K562 (cell line): ENCODE measurements around the gene NPDC1.

Experiments
- EP300 ChIP-seq: IDR thresholded peaks from 2 replicates; pipeline ENCODE4 v1.6.1; 2012; ENCODE audit warnings: low read length, improper control_type of control experiment
- TFAM ChIP-seq: fragments of 250-450 bp; sonication (Bioruptor Pico); conservative IDR thresholded peaks from 2 replicates; pipeline ENCODE4 v1.5.0; 2021; ENCODE audit warnings: mild to moderate bottlenecking, moderate library complexity

DNA sequence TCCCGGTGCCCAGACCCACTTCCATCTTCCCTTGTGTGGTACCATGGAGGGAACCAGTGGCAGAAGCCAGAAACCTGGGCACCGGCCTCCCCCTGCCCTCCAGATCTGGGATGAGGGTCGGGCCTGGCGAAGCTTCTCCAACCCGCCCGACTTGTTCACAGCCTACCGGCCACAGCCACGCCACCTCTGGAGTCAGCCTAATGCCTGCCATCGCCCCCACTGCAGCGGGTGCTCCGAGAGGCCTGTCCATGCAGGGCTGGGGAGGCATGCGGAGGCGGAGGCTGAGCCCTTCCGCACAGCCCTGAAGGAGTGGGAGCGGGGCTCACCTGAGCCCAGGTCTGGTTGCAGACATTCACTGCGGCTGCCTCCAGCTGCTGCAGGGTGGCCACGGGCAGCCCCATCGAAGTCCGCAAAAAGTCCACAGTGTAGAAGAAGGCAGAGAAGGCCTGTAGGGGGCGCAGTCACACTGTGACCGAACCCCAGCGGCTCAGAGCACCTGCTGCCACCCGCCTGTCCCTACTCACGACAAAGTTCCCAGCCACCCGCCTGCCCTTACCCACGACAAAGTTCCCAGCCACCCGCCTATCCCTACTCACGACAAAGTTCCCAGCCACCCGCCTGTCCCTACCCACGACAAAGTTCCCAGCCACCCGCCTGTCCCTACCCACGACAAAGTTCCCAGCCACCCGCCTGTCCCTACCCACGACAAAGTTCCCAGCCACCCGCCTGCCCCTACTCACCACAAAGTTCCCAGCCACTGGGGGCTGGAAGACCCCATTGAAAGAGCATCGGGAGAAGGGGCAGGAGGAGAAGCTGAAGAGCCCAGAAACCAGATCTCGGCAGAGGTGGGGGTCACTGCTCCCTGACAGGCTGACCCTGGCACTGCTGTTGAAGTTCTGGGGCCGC lies 3.8 kb upstream of the NPDC1 start:
- TF ChIP-seq TFAM (no peak), EP300 (no peak)
